HG02623 (cell line): ENCODE data around the gene RAG1.
"Not testable (repeated sequence)": the region's sequence is repeated elsewhere in the genome, so short reads cannot be mapped to it uniquely, and the experiment has no call there.

Experiments
- ATAC-seq: cut with Tn5 transposase; IDR thresholded peaks from one replicate; pipeline ENCODE4 v1.9.1; 2021; ENCODE audit warnings: moderate library complexity; ENCODE audit not compliant: unreplicated experiment

RAG1 gene

GRCh38 chr11:36567694-36568093 is at the start of gene RAG1:
TSS of gene RAG1 (plus strand) at chr11:36568007. CDS start at chr11:36573305, 5,298 bp downstream.
- ATAC-seq: no peak

- ATAC-seq: no peak
Measured at GRCh38 chr11:36530840-36531239, 37.0 kb upstream of the RAG1 start.

- no peak for ATAC-seq
Measured at GRCh38 chr11:36532941-36533601, 34.7 kb upstream of the RAG1 start.

GRCh38 chr11:36534276-36534840 is 33.4 kb upstream of the RAG1 start:
- ATAC-seq: no peak

- peak; percentile 99 for ATAC-seq
Measured at GRCh38 chr11:36540998-36541397, 26.8 kb upstream of the RAG1 start.

GRCh38 chr11:36550385-36551115 is 17.3 kb upstream of the RAG1 start:
- no peak for ATAC-seq

GRCh38 chr11:36557390-36557789 is 10.4 kb upstream of the RAG1 start:
- not testable (repeated sequence) for ATAC-seq

GRCh38 chr11:36557991-36558390 is 9.8 kb upstream of the RAG1 start:
- ATAC-seq: no peak

- peak; percentile 96 for ATAC-seq
Measured at GRCh38 chr11:36558571-36559413, 9.0 kb upstream of the RAG1 start.

GRCh38 chr11:36564376-36565030 is 3.3 kb upstream of the RAG1 start:
- ATAC-seq: no peak

- ATAC-seq: no peak
Measured at GRCh38 chr11:36565031-36565610, 2.7 kb upstream of the RAG1 start.

- ATAC-seq: no peak
Measured at GRCh38 chr11:36566407-36567053, 1.3 kb upstream of the RAG1 start.

- ATAC-seq: no peak
Measured at GRCh38 chr11:36569095-36569494, 1.3 kb downstream of the RAG1 start.

- no peak for ATAC-seq
Measured at GRCh38 chr11:36574486-36574885, 6.7 kb downstream of the RAG1 start.

GRCh38 chr11:36577373-36577772 is 9.6 kb downstream of the RAG1 start:
- no peak for ATAC-seq

GRCh38 chr11:36577859-36578258 is 10.1 kb downstream of the RAG1 start:
- no peak for ATAC-seq

- no peak for ATAC-seq
Measured at GRCh38 chr11:36578458-36578857, 10.7 kb downstream of the RAG1 start.

GRCh38 chr11:36581536-36581935 is 13.7 kb downstream of the RAG1 start:
- no peak for ATAC-seq

- no peak for ATAC-seq
Measured at GRCh38 chr11:36583667-36584066, 15.9 kb downstream of the RAG1 start.

- ATAC-seq: no peak
Measured at GRCh38 chr11:36586543-36586942, 18.7 kb downstream of the RAG1 start.
